ENCODE measurements around the gene LSG1.

The LSG1 gene

DNA sequence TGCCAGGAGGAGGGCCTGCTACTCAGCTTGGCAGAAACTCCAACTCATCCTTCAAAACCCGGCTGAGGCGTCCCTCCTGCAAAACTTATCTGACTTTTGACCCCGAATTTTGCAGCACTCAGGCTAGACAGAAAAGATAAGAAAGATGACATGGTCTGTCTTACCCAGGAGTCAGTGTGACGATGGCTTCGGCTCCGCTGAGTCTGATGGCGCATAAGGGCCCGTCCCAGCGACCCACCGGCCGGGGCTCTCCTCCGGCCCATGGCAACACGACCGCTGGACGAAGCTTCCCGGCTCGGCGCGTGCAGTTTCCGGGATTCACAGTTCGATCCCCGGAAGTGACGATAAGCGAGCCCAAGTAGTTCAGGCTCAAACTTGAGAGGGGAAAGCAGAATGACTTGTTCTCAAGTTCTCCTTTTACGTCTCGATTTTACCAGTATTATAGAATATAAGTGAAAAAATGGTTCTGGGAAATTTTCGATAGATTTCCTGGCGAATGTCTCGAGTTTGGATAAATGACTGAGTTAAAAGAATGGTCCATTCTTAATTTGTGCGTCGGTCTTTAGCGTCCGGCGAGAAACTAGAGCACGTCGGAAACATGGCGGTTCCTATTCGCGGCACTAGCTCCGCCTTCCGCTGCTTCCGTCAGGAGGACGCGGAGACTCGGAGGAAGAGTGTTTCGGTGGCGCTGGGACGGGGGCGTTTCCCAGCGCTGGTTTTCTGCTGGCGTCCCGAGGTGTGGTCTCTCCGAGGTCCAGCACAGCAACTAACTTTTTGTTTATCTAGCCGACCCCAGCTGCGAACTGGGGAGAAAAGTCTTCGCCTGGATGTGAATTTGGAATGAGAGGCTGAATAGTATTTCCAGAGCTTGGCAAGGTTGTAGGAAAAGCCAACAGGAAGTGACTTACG lies at the start of gene LSG1:
Gene LSG1 (minus strand): TSS at position 292 of the 909 bp plus-strand sequence. CDS start 29 bp downstream, at position 263.
- TF ChIP-seq, protein P1, sequence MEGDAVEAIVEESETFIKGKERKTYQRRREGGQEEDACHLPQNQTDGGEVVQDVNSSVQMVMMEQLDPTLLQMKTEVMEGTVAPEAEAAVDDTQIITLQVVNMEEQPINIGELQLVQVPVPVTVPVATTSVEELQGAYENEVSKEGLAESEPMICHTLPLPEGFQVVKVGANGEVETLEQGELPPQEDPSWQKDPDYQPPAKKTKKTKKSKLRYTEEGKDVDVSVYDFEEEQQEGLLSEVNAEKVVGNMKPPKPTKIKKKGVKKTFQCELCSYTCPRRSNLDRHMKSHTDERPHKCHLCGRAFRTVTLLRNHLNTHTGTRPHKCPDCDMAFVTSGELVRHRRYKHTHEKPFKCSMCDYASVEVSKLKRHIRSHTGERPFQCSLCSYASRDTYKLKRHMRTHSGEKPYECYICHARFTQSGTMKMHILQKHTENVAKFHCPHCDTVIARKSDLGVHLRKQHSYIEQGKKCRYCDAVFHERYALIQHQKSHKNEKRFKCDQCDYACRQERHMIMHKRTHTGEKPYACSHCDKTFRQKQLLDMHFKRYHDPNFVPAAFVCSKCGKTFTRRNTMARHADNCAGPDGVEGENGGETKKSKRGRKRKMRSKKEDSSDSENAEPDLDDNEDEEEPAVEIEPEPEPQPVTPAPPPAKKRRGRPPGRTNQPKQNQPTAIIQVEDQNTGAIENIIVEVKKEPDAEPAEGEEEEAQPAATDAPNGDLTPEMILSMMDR (IDR thresholded peaks at IDR 0.05; ENCODE audit: low read depth, low read length): no peak
- peak; percentile 90 for DNase-seq (ENCODE audit: extremely low read depth, low read depth)

DNA sequence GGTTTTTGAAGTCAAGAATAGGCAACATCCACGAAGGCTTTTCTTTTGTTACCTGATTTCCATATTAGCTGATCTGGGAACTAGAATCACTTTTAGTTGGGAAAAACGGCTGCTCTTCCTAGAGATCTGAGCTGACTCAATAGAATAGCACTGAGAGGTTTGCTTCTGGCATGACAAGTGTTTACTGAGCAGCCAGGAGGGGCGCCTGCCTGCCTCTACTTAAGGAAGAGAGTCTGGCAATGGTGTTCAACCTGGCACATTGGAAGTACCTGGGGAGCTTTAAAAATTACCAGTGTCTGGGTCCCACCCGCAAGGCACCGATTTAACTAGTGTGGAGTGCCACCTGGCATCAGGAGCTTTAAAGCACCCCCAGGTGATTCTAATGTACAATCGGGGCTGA lies 48.1 kb upstream of the LSG1 start:
- DNase-seq (ENCODE audit: extremely low read depth, low read depth): no peak
- TF ChIP-seq, protein P1 (IDR thresholded peaks at IDR 0.05; ENCODE audit: low read depth, low read length): no peak

GRCh38 chr3:194718079-194718478 lies 46.1 kb upstream of the LSG1 start:
- TF ChIP-seq, protein P1 (IDR thresholded peaks at IDR 0.05; ENCODE audit: low read depth, low read length): no peak
- no peak for DNase-seq (ENCODE audit: extremely low read depth, low read depth)

- no peak for DNase-seq (ENCODE audit: extremely low read depth, low read depth)
- TF ChIP-seq, protein P1 (IDR thresholded peaks at IDR 0.05; ENCODE audit: low read depth, low read length): no peak
These were observed 43.2 kb upstream of the LSG1 start for GRCh38 chr3:194715022-194715800.

GRCh38 chr3:194714564-194714963 lies 42.6 kb upstream of the LSG1 start:
- TF ChIP-seq, protein P1 (IDR thresholded peaks at IDR 0.05; ENCODE audit: low read depth, low read length): no peak
- DNase-seq (ENCODE audit: extremely low read depth, low read depth): no peak

- TF ChIP-seq, protein P1 (IDR thresholded peaks at IDR 0.05; ENCODE audit: low read depth, low read length): no peak
- no peak for DNase-seq (ENCODE audit: extremely low read depth, low read depth)
These were observed 42.1 kb upstream of the LSG1 start for GRCh38 chr3:194714137-194714455.

Measured in AG09319 (cell line).